HG03097 (cell line): ENCODE measurements around the gene FSTL5.

Experiments
- ATAC-seq: cut with Tn5 transposase; IDR thresholded peaks from one replicate; pipeline ENCODE4 v1.9.1; 2021; ENCODE audit not compliant: unreplicated experiment, low FRiP score

Gene FSTL5

GRCh38 chr4:161949946-161950725, 213.7 kb downstream of the FSTL5 start:
- no peak for ATAC-seq

DNA sequence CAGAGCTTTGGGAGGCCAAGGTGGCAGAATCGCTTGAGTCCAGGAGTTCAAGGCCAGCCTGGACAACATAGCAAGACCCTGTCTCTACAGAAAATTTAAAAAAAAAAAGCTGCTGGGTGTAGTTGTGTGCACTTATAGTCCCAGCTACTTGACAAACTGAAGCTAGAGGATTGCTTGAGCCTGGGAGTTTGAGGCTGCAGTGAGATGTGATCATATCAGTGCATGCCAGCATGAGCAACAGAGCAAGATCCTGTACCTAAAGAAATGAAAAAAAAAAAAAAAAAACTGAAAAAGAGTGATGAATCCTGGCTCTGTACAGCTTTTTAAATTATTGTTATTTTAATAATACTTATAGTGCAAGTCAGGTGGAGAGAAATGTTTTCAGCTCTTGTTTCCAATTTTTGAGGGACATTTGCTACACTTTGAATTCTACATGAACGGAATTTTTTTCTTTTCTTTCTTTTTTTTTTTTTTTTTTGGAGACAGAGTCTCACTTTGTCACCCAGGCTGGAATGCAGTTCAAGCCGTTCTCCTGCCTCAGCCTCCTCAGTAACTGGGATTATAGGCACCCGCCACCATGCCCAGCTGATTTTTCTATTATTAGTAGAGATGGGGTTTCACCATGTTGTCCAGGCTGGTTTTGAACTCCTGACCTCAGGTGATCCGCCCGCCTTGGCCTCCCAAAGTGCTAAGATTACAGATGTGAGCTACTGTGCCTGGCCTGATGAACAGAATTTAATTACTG, 215.6 kb downstream of the FSTL5 start:
- no peak for ATAC-seq

- no peak for ATAC-seq
These were observed 226.2 kb downstream of the FSTL5 start for GRCh38 chr4:161937596-161937995.

GRCh38 chr4:161936625-161937550, 226.9 kb downstream of the FSTL5 start:
- no peak for ATAC-seq

GRCh38 chr4:161931089-161931488, 232.7 kb downstream of the FSTL5 start:
- no peak for ATAC-seq

GRCh38 chr4:161929956-161930355, 233.8 kb downstream of the FSTL5 start:
- no peak for ATAC-seq

GRCh38 chr4:161926033-161926828, 237.6 kb downstream of the FSTL5 start:
- no peak for ATAC-seq

GRCh38 chr4:161920304-161921052, 243.3 kb downstream of the FSTL5 start:
- no peak for ATAC-seq

GRCh38 chr4:161919442-161920220, 244.2 kb downstream of the FSTL5 start:
- peak; percentile 80 for ATAC-seq

DNA sequence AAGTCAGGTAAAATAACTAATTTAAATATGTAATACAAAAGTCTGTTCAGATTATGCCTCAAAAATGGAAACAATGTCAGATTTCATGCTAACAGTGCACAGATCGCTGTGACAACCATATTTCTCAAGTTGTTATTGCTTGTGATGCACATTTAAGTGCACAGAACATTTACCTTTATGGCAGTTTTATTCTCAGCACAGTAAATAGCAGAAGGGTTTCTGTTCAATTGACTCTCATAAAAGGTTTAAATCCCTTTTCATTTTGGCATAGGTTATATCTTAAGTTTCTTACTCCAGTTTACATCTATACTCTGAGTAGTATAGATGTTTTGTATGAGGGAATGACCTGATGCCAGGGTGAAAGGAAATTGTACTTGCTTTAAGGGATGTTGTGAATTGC, 247.8 kb downstream of the FSTL5 start:
- ATAC-seq: no peak

DNA sequence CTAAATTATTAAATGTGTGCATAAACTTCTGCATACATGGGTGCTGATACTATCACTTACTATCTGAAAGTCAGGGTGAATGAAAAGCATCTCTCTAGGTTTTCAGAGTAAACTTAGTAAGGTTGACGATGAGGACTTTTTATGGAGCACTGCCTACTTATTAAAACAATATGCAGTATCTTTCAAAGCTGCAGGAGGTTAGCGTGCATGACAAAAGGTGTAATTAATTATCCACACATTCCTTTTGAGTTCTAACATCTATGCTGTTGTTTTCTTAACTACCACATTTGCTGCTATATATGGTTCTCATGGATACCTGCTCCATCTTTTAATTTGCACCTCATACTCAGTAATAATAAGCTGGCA, 256.2 kb downstream of the FSTL5 start:
- ATAC-seq: no peak

DNA sequence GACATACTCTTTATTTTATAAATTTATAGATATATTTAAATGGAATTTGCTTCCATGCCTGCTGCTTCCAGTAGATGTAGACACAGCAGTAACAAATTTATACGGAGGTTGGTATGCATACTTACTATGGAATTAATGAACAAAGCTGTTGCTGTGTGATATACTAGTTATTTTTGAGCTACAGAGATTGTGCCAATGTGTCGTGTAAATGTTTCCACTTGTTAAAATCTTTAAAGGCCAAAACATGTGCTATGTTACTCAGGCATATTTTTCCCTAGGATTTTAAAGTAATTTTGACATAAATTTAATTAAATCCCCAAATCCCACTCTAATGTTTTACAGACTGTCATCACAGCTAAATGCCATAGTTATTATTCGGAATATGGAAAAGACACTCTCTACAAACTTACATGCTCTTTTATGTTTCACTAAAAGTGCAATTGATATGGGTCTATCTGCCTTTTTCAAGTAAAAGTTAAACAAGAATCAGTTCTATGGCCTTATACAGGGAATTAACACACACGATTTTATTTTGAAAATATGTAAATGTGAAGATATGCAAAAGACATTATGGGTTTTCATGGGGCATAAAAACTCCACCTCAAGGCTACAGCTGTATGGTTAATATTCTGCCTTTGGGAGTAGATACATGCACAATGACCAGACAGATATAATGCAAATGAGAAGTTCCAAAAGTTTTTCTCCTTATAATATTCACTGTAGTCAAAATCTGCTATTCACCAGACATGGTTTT, 256.8 kb downstream of the FSTL5 start:
- ATAC-seq: no peak

GRCh38 chr4:161900110-161900509, 263.7 kb downstream of the FSTL5 start:
- no peak for ATAC-seq

- no peak for ATAC-seq
These were observed 269.2 kb downstream of the FSTL5 start for GRCh38 chr4:161894493-161895167.

GRCh38 chr4:161894014-161894413, 269.8 kb downstream of the FSTL5 start:
- ATAC-seq: no peak

DNA sequence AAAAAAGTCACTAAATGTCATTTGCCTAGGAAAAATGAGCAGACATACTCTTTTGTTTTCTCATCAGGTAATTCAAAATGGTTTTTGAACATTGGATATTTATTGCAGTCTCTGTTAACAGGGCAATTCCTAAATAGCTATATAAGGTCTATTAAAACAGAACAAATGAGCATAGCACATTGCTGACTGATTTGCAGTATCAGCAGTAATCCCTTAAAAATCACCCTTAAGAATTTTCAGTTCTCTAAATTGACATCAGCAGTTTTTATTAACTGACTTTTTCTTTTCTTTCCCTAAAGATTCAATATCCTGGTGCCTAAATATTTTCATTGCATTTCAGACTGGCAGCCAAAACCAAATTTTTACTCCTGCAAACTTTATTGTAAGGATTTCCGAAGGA, 270.2 kb downstream of the FSTL5 start:
- no peak for ATAC-seq

GRCh38 chr4:161892951-161893350, 270.8 kb downstream of the FSTL5 start:
- no peak for ATAC-seq

DNA sequence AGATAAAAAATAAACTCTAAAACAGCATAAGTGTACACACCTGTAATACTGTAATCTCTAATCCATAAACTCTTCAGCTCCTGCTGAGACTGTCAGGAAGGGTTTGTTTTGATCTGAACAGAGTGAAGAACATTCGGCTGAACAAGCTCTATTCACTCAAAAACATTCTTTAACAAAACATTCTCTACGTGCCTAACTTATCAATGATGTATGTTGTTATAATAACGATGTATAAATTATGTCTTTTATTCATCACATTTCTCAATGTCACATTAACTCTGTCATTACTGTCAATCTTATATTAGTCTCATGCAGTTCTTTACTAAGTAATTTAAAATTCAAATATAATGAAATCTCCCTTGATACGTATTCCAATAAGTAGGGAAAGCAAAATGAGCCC, 280.6 kb downstream of the FSTL5 start:
- ATAC-seq: no peak
